ENCODE data around the gene TENM4. TPM values are rescaled to one million over a fixed set of nuclear protein-coding genes. Genes with fewer than 3 reads are reported as not detected.

Gene TENM4
- total and polyA plus RNA-seq, 2 experiments from 2014 or later: 19.0 to 105 TPM

DNA sequence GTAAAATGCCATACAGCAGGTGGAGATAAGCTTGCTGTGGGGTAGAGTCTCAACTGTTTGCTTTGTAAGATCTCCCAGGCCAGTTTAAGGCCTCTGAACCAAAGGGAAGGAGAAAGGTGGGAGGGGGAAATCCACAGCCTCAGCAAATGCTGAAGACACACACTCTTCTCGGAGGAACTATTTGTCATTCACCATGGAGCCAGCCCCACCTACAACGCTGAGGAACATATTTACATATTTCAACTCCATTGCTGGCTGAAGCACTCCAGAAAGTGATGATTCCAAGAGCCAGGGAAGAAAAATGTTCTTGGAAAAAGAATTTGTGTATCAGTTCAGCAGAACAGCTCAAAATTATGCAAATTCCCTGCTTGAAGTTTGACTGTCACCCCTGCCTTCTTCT lies 6.5 kb downstream of the TENM4 start:
- H3K27me3 ChIP-seq: peaks cover 34% of the 10 kb centered on the region
- no peak for DNase-seq (ENCODE audit: low read depth in 1 of 2, low spot score in 1 of 2)
- H3K36me3 ChIP-seq: no peaks in the 10 kb centered on the region
- H3K27ac ChIP-seq: no peak overlapping the region
- TF ChIP-seq CTCF (IDR thresholded peaks at IDR 0.05; ENCODE audit: low read depth, low read length): no peak
- H3K4me3 ChIP-seq: no peak overlapping the region
- no peaks in the 10 kb centered on the region for H3K9me3 ChIP-seq (ENCODE audit: low read depth)
- peaks cover 4% of the 10 kb centered on the region for H3K4me1 ChIP-seq (ENCODE audit: low read depth)

- no peak for TF ChIP-seq CTCF (IDR thresholded peaks at IDR 0.05; ENCODE audit: low read depth, low read length)
- no peak for DNase-seq (ENCODE audit: low read depth in 1 of 2, low spot score in 1 of 2)
- no peak overlapping the region for H3K4me3 ChIP-seq
- peaks cover 4% of the 10 kb centered on the region for H3K4me1 ChIP-seq (ENCODE audit: low read depth)
- H3K36me3 ChIP-seq: no peaks in the 10 kb centered on the region
- no peak overlapping the region for H3K27ac ChIP-seq
- H3K9me3 ChIP-seq (ENCODE audit: low read depth): no peaks in the 10 kb centered on the region
- H3K27me3 ChIP-seq: peaks cover 17% of the 10 kb centered on the region
These were observed 8.7 kb downstream of the TENM4 start for GRCh38 chr11:79432138-79432537.

- H3K36me3 ChIP-seq: no peaks in the 10 kb centered on the region
- DNase-seq (ENCODE audit: low read depth in 1 of 2, low spot score in 1 of 2): no peak
- no peaks in the 10 kb centered on the region for H3K4me1 ChIP-seq (ENCODE audit: low read depth)
- no peak overlapping the region for H3K4me3 ChIP-seq
- H3K9me3 ChIP-seq (ENCODE audit: low read depth): no peaks in the 10 kb centered on the region
- peaks cover 14% of the 10 kb centered on the region for H3K27me3 ChIP-seq
- TF ChIP-seq CTCF (IDR thresholded peaks at IDR 0.05; ENCODE audit: low read depth, low read length): no peak
- no peak overlapping the region for H3K27ac ChIP-seq
These were observed 9.3 kb downstream of the TENM4 start for GRCh38 chr11:79431535-79431934.

DNA sequence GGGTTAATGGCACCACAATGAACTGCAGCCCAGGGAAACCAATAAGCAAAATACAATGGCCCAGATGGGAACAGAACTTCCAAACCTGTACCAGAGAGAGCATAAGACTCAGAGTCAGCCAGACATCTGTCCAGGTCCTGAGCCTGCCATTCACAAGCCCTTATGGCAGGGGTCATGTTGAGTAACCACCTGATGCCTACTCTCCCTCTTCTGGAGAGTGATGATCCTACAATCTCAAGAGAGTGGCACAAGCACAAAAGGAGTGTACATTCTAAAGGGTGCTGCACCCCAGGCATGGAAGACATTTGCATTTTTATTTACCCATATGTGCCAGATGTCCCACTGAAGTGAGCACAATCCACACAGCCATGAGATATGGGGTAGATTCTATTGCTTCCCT lies 10.6 kb downstream of the TENM4 start:
- no peak for TF ChIP-seq CTCF (IDR thresholded peaks at IDR 0.05; ENCODE audit: low read depth, low read length)
- Histone ChIP-seq H3K36me3 (no peaks in the 10 kb centered on the region), H3K9me3 (ENCODE audit: low read depth) (no peaks in the 10 kb centered on the region)

GRCh38 chr11:79428406-79428805 lies 12.4 kb downstream of the TENM4 start:
- Histone ChIP-seq H3K27me3 (no peaks in the 10 kb centered on the region), H3K9me3 (ENCODE audit: low read depth) (no peaks in the 10 kb centered on the region), H3K36me3 (no peaks in the 10 kb centered on the region), H3K4me3 (no peak overlapping the region), H3K4me1 (ENCODE audit: low read depth) (no peaks in the 10 kb centered on the region), H3K27ac (no peak overlapping the region)
- DNase-seq (ENCODE audit: low read depth in 1 of 2, low spot score in 1 of 2): no peak
- TF ChIP-seq CTCF (IDR thresholded peaks at IDR 0.05; ENCODE audit: low read depth, low read length): no peak

More for the DNA sequence above, 10.6 kb downstream of the TENM4 start:
- Histone ChIP-seq H3K27ac (no peak overlapping the region), H3K27me3 (peaks cover 2% of the 10 kb centered on the region), H3K4me1 (ENCODE audit: low read depth) (no peaks in the 10 kb centered on the region), H3K4me3 (no peak overlapping the region)
- no peak for DNase-seq (ENCODE audit: low read depth in 1 of 2, low spot score in 1 of 2)

Data from cardiac muscle cell (in vitro differentiated cells and primary cell).